HepG2 (cell line): ENCODE measurements around the gene RASA3. TPM values are rescaled to one million over a fixed set of nuclear protein-coding genes. Genes with fewer than 3 reads are reported as not detected.

ENCODE experiments used
- GPN1 ChIP-seq: sonication (generic); formaldehyde crosslinking; IDR thresholded peaks from 2 replicates; pipeline ENCODE4 v1.5.1; 2020; ENCODE audit warnings: missing genetic modification reagents, borderline replicate concordance
- HIVEP1 ChIP-seq: sonication (generic); formaldehyde crosslinking; IDR thresholded peaks from 2 replicates; pipeline ENCODE4 v1.4.0; 2020; ENCODE audit warnings: mild to moderate bottlenecking, missing genetic modification reagents
- ZHX2 ChIP-seq, 2 experiments: sonication (generic) in 1 of 2; formaldehyde crosslinking in 1 of 2; IDR thresholded peaks; 2 replicates each; pipeline versions ENCODE4 v1.6.1 to v1.9.0; 2014 to 2022; ENCODE audit warnings: antibody characterized with exemption in 1 of 2, borderline replicate concordance in 1 of 2, inconsistent platforms in 1 of 2, low read depth in 1 of 2, missing genetic modification reagents in 1 of 2
- polyA plus RNA-seq, 8 experiments: library from polyadenylated mRNA; depleted of rRNA in 3 of 8; stranded (reverse) in 7 of 8; unstranded in 1 of 8; fragments of >200 nt; fragmentation: Illumina TruSeq in 4 of 8; extraction: Trizol in 4 of 8; gene quantifications; 2 replicates each; pipeline versions ENCODE4 v1.2.1 to v1.2.3, GENCODE V29; 2011 to 2016; ENCODE audit warnings: low read depth in 4 of 8, missing spikeins in 1 of 8, mixed read lengths in 1 of 8; ENCODE audit not compliant: insufficient read depth in 1 of 8
- total RNA-seq, 5 experiments: library from RNA; depleted of rRNA; stranded (reverse); fragments of >200 nt; fragmentation: Illumina TruSeq; extraction: Trizol; gene quantifications; 2 replicates each; pipeline ENCODE4 v1.2.3, GENCODE V29; 2016; ENCODE audit warnings: low read depth in 1 of 5
- TF ChIP-seq, protein P1 (sequence below): sonication (generic); formaldehyde crosslinking; IDR thresholded peaks from 2 replicates; pipeline ENCODE4 v1.8.0; 2022; ENCODE audit warnings: missing genetic modification reagents, low read depth, mild to moderate bottlenecking, borderline replicate concordance

The RASA3 gene
- total and polyA plus RNA-seq, 2 of the 13 experiments (the other 11 are each of a cell fraction or from before 2014, with no cell fraction given), result 0.05 TPM; not detected in 1

GRCh38 chr13:114063545-114064449, 68.6 kb downstream of the RASA3 start (continued):
- no peak for TF ChIP-seq ZHX2 (IDR thresholded peaks at IDR 0.05; ENCODE audit: low read depth)
- TF ChIP-seq ZHX2 (CRISPR knock-in tag; IDR thresholded peaks at IDR 0.05; ENCODE audit: borderline replicate concordance), result no peak
- no peak for TF ChIP-seq HIVEP1
- TF ChIP-seq, protein P1, sequence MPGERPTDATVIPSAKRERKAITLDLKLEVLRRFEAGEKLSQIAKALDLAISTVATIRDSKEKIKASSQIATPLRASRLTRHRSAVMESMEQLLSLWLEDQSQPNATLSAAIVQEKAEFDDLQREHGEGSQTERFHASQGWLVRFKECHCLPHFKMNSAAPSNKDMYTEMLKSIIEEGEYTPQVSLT (CRISPR knock-in tag), result no peak
- no peak for TF ChIP-seq GPN1 (CRISPR knock-in tag)
- TF ChIP-seq, all 625 proteins: peak for 0
